Prostate gland (tissue), 2 donors: ENCODE measurements around the gene FAM53A. TPM values are rescaled to one million over a fixed set of nuclear protein-coding genes. Genes with fewer than 3 reads are reported as not detected.

Source experiments
- DNase-seq: peaks from one replicate; pipeline ENCODE4 v3.0.0-alpha.2; 2019; ENCODE audit warnings: low spot score
- H3K27ac ChIP-seq, 2 donors: fragments of 200-600 bp; sonication (generic); 2 replicates each; pipeline ENCODE4 v1.5.1; 2017 to 2019
- H3K27me3 ChIP-seq: fragments of 200-600 bp; sonication (generic); replicated peaks from 2 replicates; pipeline ENCODE4 v1.5.1; 2019; ENCODE audit not compliant: insufficient read depth
- H3K36me3 ChIP-seq, 2 donors: fragments of 200-600 bp; sonication (generic); 1 replicate in 1 of 2; 2 replicates in 1 of 2; pipeline versions ENCODE4 v1.5.1 to v1.8.1; 2017 to 2019
- H3K4me1 ChIP-seq: fragments of 200-600 bp; sonication (generic); replicated peaks from 2 replicates; pipeline ENCODE4 v1.5.1; 2019
- H3K4me3 ChIP-seq, 2 donors: fragments of 200-600 bp; sonication (generic); 2 replicates each; pipeline ENCODE4 v1.5.1; 2017 to 2019
- H3K9me3 ChIP-seq: fragments of 200-600 bp; sonication (generic); 2 replicates; pipeline ENCODE4 v1.5.1; 2017
- CTCF ChIP-seq, 4 experiments: fragments of 200-600 bp in 2 of 4; fragments of 450-650 bp in 2 of 4; sonication (generic) in 2 of 4; IDR thresholded peaks; 1 replicate in 3 of 4; 2 replicates in 1 of 4; pipeline ENCODE4 v1.5.1; 2016 to 2019; ENCODE audit warnings: antibody characterized with exemption in 4 of 4, mild to moderate bottlenecking in 2 of 4, moderate library complexity in 2 of 4
- POLR2A ChIP-seq: fragments of 450-650 bp; IDR thresholded peaks from one replicate; pipeline ENCODE4 v1.6.1; 2016; ENCODE audit warnings: antibody characterized with exemption, mild to moderate bottlenecking
- POLR2AphosphoS5 ChIP-seq: sonication (generic); formaldehyde crosslinking; IDR thresholded peaks from one replicate; pipeline ENCODE4 v1.6.1; 2017; ENCODE audit warnings: antibody characterized with exemption
- WGBS: methylation state at CpG from one replicate; pipeline ENCODE4 v1.1.5; 2018; 5-methylcytosine and 5-hydroxymethylcytosine counted together
- intact Hi-C: fragments of 100-400 bp; cut with DNase I; formaldehyde crosslinking; loops from one replicate; pipeline ENCODE4 v1.14.2; 2022
- total RNA-seq, 2 donors: library from RNA; depleted of rRNA; stranded (reverse); fragments of >200 nt; gene quantifications; one replicate each; pipeline ENCODE4 v1.1.0, GENCODE V29; 2016

FAM53A gene
- total RNA-seq, 2 donors from 2014 or later = 2.3 to 16.8 TPM

- H3K4me1 ChIP-seq = no peaks in the 10 kb centered on the region
- TF ChIP-seq POLR2A (no peak), POLR2AphosphoS5 (no peak), CTCF (IDR thresholded peaks at IDR 0.05) (no peak)
- H3K27me3 ChIP-seq = no peaks in the 10 kb centered on the region
- intact Hi-C loops = no loop called here
- no peak overlapping the region for H3K4me3 ChIP-seq
- no peak for DNase-seq
- H3K36me3 ChIP-seq = no peaks in the 10 kb centered on the region
- WGBS = 93% methylated on average over 12 of the region's 12 CpGs
- no peaks in the 10 kb centered on the region for H3K9me3 ChIP-seq
- H3K27ac ChIP-seq = no peak overlapping the region
Measured at GRCh38 chr4:1669270-1669669, 14.8 kb downstream of the FAM53A start.

- no peak for DNase-seq
- Histone ChIP-seq H3K27ac (no peak overlapping the region), H3K9me3 (no peaks in the 10 kb centered on the region), H3K4me3 (no peak overlapping the region), H3K27me3 (no peaks in the 10 kb centered on the region), H3K36me3 (no peaks in the 10 kb centered on the region), H3K4me1 (no peaks in the 10 kb centered on the region)
- intact Hi-C loops = no loop called here
- WGBS = 85% methylated on average over 8 of the region's 8 CpGs
- TF ChIP-seq POLR2A (no peak), CTCF (IDR thresholded peaks at IDR 0.05) (no peak), POLR2AphosphoS5 (no peak)
Measured at GRCh38 chr4:1668488-1668840, 15.6 kb downstream of the FAM53A start.

GRCh38 chr4:1667273-1667672 is 16.8 kb downstream of the FAM53A start:
- Histone ChIP-seq H3K4me3 (no peak overlapping the region), H3K9me3 (no peaks in the 10 kb centered on the region), H3K27me3 (no peaks in the 10 kb centered on the region), H3K4me1 (no peaks in the 10 kb centered on the region), H3K36me3 (no peaks in the 10 kb centered on the region), H3K27ac (no peak overlapping the region)
- no peak for TF ChIP-seq CTCF (IDR thresholded peaks at IDR 0.05)
- no peak for TF ChIP-seq POLR2A
- TF ChIP-seq POLR2AphosphoS5 = no peak
- intact Hi-C loops = no loop called here
- WGBS = 87% methylated on average over 15 of the region's 15 CpGs
- DNase-seq = no peak

- WGBS = 46% methylated on average over 12 of the region's 12 CpGs
- Histone ChIP-seq H3K9me3 (no peaks in the 10 kb centered on the region), H3K4me1 (no peaks in the 10 kb centered on the region), H3K27ac (no peak overlapping the region), H3K36me3 (no peaks in the 10 kb centered on the region), H3K27me3 (no peaks in the 10 kb centered on the region), H3K4me3 (no peak overlapping the region)
- no peak for DNase-seq
- TF ChIP-seq CTCF (IDR thresholded peaks at IDR 0.05) = no peak
- TF ChIP-seq POLR2A = no peak
- no peak for TF ChIP-seq POLR2AphosphoS5
- intact Hi-C loops = no loop called here
Measured at GRCh38 chr4:1666391-1666790, 17.7 kb downstream of the FAM53A start.

GRCh38 chr4:1664141-1664540 is 20.0 kb downstream of the FAM53A start:
- Histone ChIP-seq H3K27me3 (no peaks in the 10 kb centered on the region), H3K9me3 (no peaks in the 10 kb centered on the region), H3K4me1 (no peaks in the 10 kb centered on the region), H3K27ac (no peak overlapping the region), H3K36me3 (no peaks in the 10 kb centered on the region), H3K4me3 (no peak overlapping the region)
- no peak for TF ChIP-seq POLR2AphosphoS5
- TF ChIP-seq POLR2A = no peak
- no peak for TF ChIP-seq CTCF (IDR thresholded peaks at IDR 0.05)
- WGBS = 85% methylated on average over 8 of the region's 8 CpGs
- intact Hi-C loops = no loop called here
- no peak for DNase-seq
